Measurements from ENCODE around the gene ELAPOR2.
"Not testable (repeated sequence)": the region's sequence is repeated elsewhere in the genome, so short reads cannot be mapped to it uniquely, and the experiment has no call there.

- TF ChIP-seq CTCF (IDR thresholded peaks at IDR 0.05; ENCODE audit: borderline replicate concordance, extremely low read depth, low read length, poor library complexity, severe bottlenecking); EZH2 (IDR thresholded peaks at IDR 0.05; ENCODE audit: borderline replicate concordance, low read depth, low read length, severe bottlenecking): not testable (repeated sequence)
These were observed 17.9 kb downstream of the ELAPOR2 start for GRCh38 chr7:87041586-87041985.
